Stimulated activated CD8-positive, alpha-beta memory T cell treated with anti-CD3 and anti-CD28 coated beads, Interleukin-15, amount 100 ng/mL, for 24 hours (primary cell): Measurements from ENCODE around the gene SERPINI2.
"Not testable (repeated sequence)": the region's sequence is repeated elsewhere in the genome, so short reads cannot be mapped to it uniquely, and the experiment has no call there.

Source experiments
- DNase-seq: peaks from one replicate; pipeline ENCODE4 v3.0.0-alpha.2; 2020; ENCODE audit warnings: low read depth

SERPINI2 gene

GRCh38 chr3:167450195-167450594, 23.6 kb downstream of the SERPINI2 start:
- DNase-seq = no peak

GRCh38 chr3:167445491-167445890, 28.4 kb downstream of the SERPINI2 start:
- no peak for DNase-seq

- no peak for DNase-seq
Measured at GRCh38 chr3:167441256-167441655, 32.6 kb downstream of the SERPINI2 start.

- DNase-seq = no peak
Measured at GRCh38 chr3:167437428-167438139, 36.3 kb downstream of the SERPINI2 start.

- DNase-seq = not testable (repeated sequence)
Measured at GRCh38 chr3:167426962-167427361, 46.9 kb downstream of the SERPINI2 start.

GRCh38 chr3:167422396-167422795, 51.4 kb downstream of the SERPINI2 start:
- not testable (repeated sequence) for DNase-seq

GRCh38 chr3:167409611-167410010, 64.2 kb downstream of the SERPINI2 start:
- DNase-seq = no peak

- DNase-seq = no peak
Measured at GRCh38 chr3:167406876-167407492, 66.9 kb downstream of the SERPINI2 start.

- DNase-seq = no peak
Measured at GRCh38 chr3:167397826-167398225, 76.0 kb downstream of the SERPINI2 start.

GRCh38 chr3:167396075-167396474, 77.8 kb downstream of the SERPINI2 start:
- no peak for DNase-seq

- no peak for DNase-seq
Measured at GRCh38 chr3:167394003-167394402, 79.8 kb downstream of the SERPINI2 start.
